GM18499 (cell line): ENCODE data around the gene ZMIZ1.

ENCODE experiments used
- ATAC-seq: cut with Tn5 transposase; IDR thresholded peaks from one replicate; pipeline ENCODE4 v1.9.1; 2021; ENCODE audit warnings: moderate number of reproducible peaks; ENCODE audit not compliant: insufficient read depth, unreplicated experiment

Gene ZMIZ1

GRCh38 chr10:79075418-79075817, 6.7 kb downstream of the ZMIZ1 start:
- no peak for ATAC-seq

- ATAC-seq = no peak
These were observed 8.9 kb downstream of the ZMIZ1 start for GRCh38 chr10:79077488-79078173.

DNA sequence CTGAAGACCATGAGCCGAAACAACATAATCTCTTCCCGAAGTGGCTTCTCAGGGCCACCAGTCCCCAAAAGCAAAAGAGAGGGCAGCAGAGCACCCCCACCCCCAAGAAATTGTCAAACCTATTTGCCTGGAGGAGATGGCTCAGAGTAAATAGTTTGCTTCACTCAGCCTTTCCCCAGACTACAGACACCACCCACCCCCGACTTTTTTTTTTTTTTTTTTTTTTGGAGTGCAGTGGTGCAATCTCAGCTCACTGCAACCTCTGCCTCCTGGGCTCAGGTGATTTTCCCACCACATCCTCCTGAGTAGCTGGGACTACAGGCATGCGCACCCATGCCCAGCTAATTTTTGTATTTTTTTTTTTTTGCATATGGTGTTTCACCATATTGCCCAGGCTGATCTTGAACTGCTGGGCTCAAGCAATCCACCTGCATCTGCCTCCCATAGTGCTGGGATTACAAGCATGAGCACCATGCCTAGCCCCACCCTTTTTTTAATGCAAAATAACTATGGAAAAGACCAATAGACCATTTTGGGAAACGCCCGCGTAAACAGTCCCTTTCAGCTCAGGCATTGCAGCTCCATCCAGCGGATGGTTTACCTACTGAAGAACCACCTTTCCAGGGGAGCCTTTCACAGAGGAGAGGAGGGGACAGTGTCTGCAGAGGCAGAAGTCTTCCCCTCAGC, 9.7 kb downstream of the ZMIZ1 start:
- ATAC-seq = no peak

GRCh38 chr10:79079054-79079397, 10.3 kb downstream of the ZMIZ1 start:
- no peak for ATAC-seq

DNA sequence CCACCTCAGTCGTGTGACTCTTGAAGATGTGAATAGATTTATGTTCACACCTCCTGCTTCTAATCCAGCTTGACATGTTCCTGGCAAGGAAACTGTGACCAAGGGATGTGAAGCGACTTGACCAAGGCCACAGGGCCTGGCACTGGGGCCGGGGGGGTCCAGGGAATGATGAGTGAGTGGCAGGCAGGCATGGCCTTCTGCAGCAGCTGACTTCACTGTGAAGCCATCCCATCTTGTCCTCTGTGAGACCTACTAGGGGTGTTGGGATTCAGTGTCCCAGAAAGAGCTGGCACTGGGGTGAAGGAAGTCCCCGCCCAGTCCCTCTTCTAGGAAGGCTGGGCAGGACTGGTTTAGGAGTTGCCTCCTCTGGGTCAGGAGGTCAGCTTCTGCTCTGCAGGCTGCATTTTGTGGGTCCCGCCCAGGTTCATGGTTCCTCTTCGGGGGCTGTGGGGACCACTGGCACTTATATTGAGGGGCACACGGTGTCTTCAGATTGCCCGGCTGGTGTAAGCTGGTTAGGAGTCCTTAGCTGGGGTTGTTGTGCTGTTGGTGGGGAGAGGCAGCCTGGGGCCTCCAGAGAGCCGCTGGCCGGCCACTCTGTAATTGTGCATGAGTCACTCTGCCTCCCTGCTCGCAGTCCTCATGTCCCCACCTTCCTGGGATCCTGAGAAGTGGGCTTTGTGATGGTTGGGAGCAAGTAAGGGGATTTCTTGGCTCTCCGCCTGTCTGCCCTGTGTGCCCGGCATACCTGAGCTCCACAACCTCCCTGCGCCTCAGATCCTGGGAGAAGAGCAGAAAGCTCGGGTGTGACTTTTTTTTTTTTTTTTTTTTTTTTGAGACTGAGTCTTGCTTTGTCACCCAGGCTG, 11.0 kb downstream of the ZMIZ1 start:
- ATAC-seq = no peak

- no peak for ATAC-seq
These were observed 12.7 kb downstream of the ZMIZ1 start for GRCh38 chr10:79081353-79082034.

GRCh38 chr10:79082035-79082373, 13.2 kb downstream of the ZMIZ1 start:
- ATAC-seq = no peak

- no peak for ATAC-seq
These were observed 14.1 kb downstream of the ZMIZ1 start for GRCh38 chr10:79082631-79083596.

- no peak for ATAC-seq
These were observed 15.5 kb downstream of the ZMIZ1 start for GRCh38 chr10:79084012-79084971.

GRCh38 chr10:79084972-79085597, 16.3 kb downstream of the ZMIZ1 start:
- ATAC-seq = no peak

DNA sequence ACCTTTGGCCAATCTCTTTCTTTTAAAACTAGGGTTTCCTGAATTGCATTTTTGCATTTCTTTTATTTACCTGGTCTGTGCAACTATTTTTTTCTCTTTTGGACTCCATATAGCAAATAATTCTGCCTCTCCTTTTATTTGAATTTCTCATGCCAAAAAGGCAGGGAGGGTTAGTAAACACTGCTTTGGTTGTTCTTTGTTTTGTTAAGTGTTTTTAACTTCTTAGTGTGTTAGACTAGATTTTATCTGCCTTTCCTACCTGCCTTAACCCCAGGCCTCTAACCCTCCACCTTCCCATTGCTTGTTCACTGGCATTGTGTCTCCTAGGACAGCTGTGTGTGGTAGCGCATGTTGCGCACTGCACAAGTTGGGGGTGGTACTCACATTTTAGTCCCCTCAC, 18.1 kb downstream of the ZMIZ1 start:
- no peak for ATAC-seq

- no peak for ATAC-seq
These were observed 19.0 kb downstream of the ZMIZ1 start for GRCh38 chr10:79087721-79088120.

DNA sequence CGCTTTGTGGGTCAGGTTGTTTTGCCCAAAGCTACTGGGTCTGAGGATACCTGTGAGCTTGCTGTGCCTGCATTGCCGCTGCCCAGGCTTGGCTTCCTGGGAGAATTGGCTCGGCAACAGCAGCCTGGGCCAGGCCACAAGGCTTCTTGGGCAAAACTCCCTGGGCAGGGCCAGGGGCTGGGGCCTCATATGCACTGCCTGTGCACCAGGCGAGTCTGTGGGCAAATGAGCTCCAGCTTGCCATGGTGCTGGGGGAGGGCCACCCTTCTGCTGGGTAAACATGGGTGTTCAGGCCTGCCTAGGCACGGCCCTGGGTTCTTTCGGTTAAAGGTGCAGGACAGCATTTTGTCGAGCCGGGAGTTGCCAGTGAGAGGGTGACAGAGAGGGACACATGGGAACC, 19.4 kb downstream of the ZMIZ1 start:
- no peak for ATAC-seq

- no peak for ATAC-seq
These were observed 20.0 kb downstream of the ZMIZ1 start for GRCh38 chr10:79088613-79089355.

- ATAC-seq = no peak
These were observed 20.9 kb downstream of the ZMIZ1 start for GRCh38 chr10:79089632-79090031.

DNA sequence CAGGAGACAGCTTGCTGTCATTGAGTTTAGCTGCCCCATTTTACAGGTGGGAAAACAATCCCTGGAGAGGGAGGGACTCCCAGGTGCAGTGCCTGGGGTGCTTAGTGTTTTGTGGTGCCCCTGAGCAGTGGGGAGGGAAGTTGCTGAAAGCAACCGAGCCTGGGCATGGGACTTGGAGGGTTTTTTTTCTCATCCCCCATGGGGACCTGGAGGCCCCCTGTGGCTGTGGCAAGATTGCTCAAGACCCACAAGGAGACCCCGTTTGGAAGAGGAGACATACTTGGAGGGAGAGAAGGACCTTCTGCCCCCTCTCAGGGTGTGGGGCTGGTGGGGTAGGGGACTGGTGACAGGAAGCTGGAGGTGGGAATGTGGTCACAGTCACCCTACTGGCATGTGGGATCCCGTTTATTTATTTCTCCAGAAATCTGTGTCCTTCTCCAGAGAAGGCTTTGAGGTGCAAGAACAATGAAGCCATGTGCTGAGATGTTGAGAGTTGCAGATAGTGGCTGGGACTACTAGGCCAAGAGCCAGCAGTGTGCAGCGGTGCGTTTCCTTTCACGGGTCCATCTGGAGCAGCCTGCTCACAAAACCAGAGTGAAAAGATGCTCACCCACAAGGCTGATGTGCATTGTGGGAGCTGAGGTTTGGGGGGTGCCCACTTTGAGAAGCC, 21.5 kb downstream of the ZMIZ1 start:
- no peak for ATAC-seq

DNA sequence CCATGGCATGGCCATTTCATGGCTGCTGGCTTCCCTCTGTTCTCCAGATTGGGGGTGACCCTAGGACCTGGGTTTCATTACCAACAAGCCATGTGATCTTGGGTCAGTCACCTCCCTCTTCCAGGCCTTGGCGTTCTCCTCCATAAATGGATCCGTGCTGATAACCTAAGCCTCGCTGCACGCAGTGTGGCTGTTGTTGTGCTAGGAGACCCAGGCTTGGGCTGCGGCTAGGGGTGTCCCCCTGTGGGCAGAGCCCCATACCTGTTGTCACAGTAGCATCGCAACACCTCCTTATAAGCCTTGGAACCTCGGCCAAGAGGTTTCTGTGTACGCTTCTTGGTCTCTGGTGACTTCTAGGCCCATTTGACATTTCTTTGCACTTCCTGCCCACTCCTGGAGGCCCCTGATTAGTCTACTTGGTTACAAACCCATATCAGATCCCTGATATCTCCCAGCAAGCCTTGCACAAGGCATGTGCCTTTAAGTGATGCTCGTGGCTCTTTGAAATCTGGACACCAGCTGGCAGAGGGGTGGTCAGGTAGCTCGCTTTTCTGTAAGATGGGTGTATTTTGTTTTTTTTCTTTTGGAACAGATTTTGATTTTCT, 23.6 kb downstream of the ZMIZ1 start:
- no peak for ATAC-seq
